ENCODE measurements around the gene C14orf132.

Gene C14orf132

GRCh38 chr14:96139879-96140278 is 100.7 kb downstream of the C14orf132 start:
- in situ Hi-C loops (cut with HindIII; ENCODE audit: low sequenced_read_pairs): loop anchor here (10.0 kb wide), 1 partner anchor 85 kb away; no protein-coding TSS in a partner anchor

- in situ Hi-C loops (cut with HindIII; ENCODE audit: low sequenced_read_pairs): loop anchor here (10.0 kb wide), 1 partner anchor 84 kb away; no protein-coding TSS in a partner anchor
Measured at GRCh38 chr14:96140952-96141351, 101.8 kb downstream of the C14orf132 start.
